Measurements from ENCODE around the gene GIMAP6.

Gene GIMAP6

DNA sequence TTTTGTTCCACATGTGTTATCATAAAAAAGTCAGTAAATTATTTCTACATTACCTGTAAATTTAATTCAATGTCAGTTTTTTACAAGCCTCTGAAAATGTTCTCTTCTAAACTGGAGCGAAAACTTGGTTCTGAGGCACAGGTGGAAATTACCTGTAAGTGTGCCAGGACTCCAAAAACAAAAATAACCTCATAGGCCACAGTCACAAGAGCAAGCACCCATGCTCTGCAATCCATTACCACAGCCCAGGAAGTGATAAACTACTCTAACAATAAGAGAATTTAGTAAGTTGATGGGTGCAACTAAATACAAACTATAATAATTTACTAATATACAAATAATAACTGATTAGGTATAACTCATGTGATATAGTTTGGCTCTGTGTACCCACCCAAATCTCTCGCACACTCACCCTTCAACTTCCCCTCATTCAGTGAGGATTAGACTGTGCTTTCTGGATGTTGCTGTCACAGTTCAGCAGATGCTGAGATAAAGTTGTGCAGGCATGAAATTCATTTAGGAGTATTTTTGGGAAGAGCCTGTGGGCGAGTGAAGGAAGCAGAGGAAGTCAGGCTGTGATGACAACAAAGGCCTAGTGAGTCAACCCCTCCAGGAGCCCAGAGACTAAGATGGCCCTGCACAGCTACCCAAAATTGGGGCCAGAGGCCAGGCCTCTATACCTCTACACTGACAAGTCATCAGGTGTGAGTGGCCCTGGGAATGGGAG is 16.3 kb upstream of the GIMAP6 start:
- Histone ChIP-seq H3K9me3 (ENCODE audit: insufficient read depth, low read length) (no peaks in the 10 kb centered on the region), H3K4me2 (ENCODE audit: low read depth, low read length, poor library complexity, severe bottlenecking) (no peak overlapping the region), H3F3A (ENCODE audit: insufficient read depth) (no peaks in the 10 kb centered on the region), H3K9ac (ENCODE audit: low read length) (no peak overlapping the region), H3K27me3 (ENCODE audit: low read length) (no peaks in the 10 kb centered on the region), H3K27ac (ENCODE audit: low read depth, low read length) (no peak overlapping the region), H3K36me3 (ENCODE audit: low read length) (no peaks in the 10 kb centered on the region), H3K9me2 (replicated peaks; ENCODE audit: insufficient read depth, low read length) (no peaks in the 10 kb centered on the region), H4K20me1 (ENCODE audit: low read depth, low read length) (no peaks in the 10 kb centered on the region), H2AFZ (ENCODE audit: low read depth, low read length, severe bottlenecking) (no peak overlapping the region), H3K79me2 (ENCODE audit: insufficient read depth, low read length) (no peaks in the 10 kb centered on the region), H3K4me3 (ENCODE audit: insufficient read depth, low read length, poor library complexity, severe bottlenecking) (no peak overlapping the region)
- TF ChIP-seq, protein P1, sequence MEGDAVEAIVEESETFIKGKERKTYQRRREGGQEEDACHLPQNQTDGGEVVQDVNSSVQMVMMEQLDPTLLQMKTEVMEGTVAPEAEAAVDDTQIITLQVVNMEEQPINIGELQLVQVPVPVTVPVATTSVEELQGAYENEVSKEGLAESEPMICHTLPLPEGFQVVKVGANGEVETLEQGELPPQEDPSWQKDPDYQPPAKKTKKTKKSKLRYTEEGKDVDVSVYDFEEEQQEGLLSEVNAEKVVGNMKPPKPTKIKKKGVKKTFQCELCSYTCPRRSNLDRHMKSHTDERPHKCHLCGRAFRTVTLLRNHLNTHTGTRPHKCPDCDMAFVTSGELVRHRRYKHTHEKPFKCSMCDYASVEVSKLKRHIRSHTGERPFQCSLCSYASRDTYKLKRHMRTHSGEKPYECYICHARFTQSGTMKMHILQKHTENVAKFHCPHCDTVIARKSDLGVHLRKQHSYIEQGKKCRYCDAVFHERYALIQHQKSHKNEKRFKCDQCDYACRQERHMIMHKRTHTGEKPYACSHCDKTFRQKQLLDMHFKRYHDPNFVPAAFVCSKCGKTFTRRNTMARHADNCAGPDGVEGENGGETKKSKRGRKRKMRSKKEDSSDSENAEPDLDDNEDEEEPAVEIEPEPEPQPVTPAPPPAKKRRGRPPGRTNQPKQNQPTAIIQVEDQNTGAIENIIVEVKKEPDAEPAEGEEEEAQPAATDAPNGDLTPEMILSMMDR (IDR thresholded peaks at IDR 0.05; ENCODE audit: insufficient read depth, low read length, poor library complexity, severe bottlenecking), result no peak
- TF ChIP-seq EZH2phosphoT487 (conservative IDR thresholded peaks at IDR 0.05; ENCODE audit: low read length), result no peak

DNA sequence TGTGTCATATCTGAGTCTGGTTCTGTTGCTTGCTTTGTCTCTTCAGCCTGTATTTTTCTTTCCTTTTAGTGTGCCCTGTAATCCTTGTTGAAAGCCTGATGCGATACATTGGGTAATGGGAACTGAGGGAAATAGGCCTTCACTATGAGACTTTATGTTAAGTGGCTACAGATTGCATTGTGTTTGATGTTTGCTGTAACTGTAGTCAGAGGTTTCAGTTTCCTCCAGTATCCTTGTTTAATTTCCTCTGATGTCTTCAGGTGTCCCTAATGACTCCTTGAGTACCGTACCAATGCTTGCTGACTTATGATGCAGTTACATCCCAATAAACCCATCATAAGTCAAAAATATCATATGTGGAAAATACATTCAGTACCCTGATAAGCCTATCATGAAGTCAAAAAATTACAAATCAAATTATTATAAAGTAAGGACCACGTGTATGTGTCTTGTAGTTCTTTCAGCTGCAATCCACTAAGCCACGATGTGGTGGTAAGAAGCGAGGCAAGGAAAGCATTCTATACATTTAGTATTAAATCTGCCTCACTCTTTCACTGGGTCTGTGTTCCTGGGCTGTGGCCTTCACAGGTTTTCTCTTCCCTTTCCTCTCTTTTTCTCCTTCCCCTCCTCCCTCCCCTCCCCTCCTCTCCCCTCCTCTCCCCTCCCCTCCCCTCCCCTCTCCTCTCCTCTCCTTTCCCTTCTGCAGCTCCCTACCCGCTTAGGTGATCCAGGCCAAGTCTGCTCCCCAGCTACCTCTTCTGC is 13.3 kb upstream of the GIMAP6 start:
- no peak overlapping the region for H3K4me2 ChIP-seq (ENCODE audit: low read depth, low read length, poor library complexity, severe bottlenecking)
- no peak for TF ChIP-seq EZH2phosphoT487 (conservative IDR thresholded peaks at IDR 0.05; ENCODE audit: low read length)
- TF ChIP-seq, protein P1 (IDR thresholded peaks at IDR 0.05; ENCODE audit: insufficient read depth, low read length, poor library complexity, severe bottlenecking), result no peak
- no peaks in the 10 kb centered on the region for H3F3A ChIP-seq (ENCODE audit: insufficient read depth)
- no peaks in the 10 kb centered on the region for H3K27me3 ChIP-seq (ENCODE audit: low read length)
- H3K79me2 ChIP-seq (ENCODE audit: insufficient read depth, low read length), result no peaks in the 10 kb centered on the region
- no peaks in the 10 kb centered on the region for H3K9me2 ChIP-seq (replicated peaks; ENCODE audit: insufficient read depth, low read length)
- H3K27ac ChIP-seq (ENCODE audit: low read depth, low read length), result no peak overlapping the region
- no peaks in the 10 kb centered on the region for H3K9me3 ChIP-seq (ENCODE audit: insufficient read depth, low read length)
- H3K36me3 ChIP-seq (ENCODE audit: low read length), result no peaks in the 10 kb centered on the region
- no peak overlapping the region for H3K4me3 ChIP-seq (ENCODE audit: insufficient read depth, low read length, poor library complexity, severe bottlenecking)
- H3K9ac ChIP-seq (ENCODE audit: low read length), result no peak overlapping the region
- no peak overlapping the region for H2AFZ ChIP-seq (ENCODE audit: low read depth, low read length, severe bottlenecking)
- no peaks in the 10 kb centered on the region for H4K20me1 ChIP-seq (ENCODE audit: low read depth, low read length)

DNA sequence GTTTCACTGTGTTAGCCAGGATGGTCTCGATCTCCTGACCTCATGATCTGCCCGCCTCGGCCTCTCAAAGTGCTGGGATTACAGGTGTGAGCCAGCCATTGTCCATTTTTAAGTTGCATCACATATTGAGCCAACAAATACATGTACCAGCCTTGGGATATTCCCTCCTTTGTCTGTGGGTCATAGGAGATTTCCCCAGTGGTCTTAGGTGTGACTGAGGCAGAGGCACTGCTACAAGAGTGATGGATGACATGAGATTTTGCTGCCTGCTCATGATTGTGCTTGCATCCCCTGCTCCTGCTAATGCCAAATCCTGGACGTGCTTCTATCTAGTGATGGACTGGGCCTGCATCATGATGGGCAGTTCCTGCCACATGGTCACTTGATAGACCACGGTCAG is 10.7 kb upstream of the GIMAP6 start:
- Histone ChIP-seq H2AFZ (ENCODE audit: low read depth, low read length, severe bottlenecking) (no peak overlapping the region), H3K9ac (ENCODE audit: low read length) (no peak overlapping the region), H3K4me3 (ENCODE audit: insufficient read depth, low read length, poor library complexity, severe bottlenecking) (no peak overlapping the region), H3K27ac (ENCODE audit: low read depth, low read length) (no peak overlapping the region), H3F3A (ENCODE audit: insufficient read depth) (no peaks in the 10 kb centered on the region), H3K9me2 (replicated peaks; ENCODE audit: insufficient read depth, low read length) (no peaks in the 10 kb centered on the region), H3K79me2 (ENCODE audit: insufficient read depth, low read length) (no peaks in the 10 kb centered on the region), H3K36me3 (ENCODE audit: low read length) (no peaks in the 10 kb centered on the region), H3K27me3 (ENCODE audit: low read length) (no peaks in the 10 kb centered on the region), H3K4me2 (ENCODE audit: low read depth, low read length, poor library complexity, severe bottlenecking) (no peak overlapping the region), H4K20me1 (ENCODE audit: low read depth, low read length) (no peaks in the 10 kb centered on the region), H3K9me3 (ENCODE audit: insufficient read depth, low read length) (no peaks in the 10 kb centered on the region)
- no peak for TF ChIP-seq EZH2phosphoT487 (conservative IDR thresholded peaks at IDR 0.05; ENCODE audit: low read length)
- TF ChIP-seq, protein P1 (IDR thresholded peaks at IDR 0.05; ENCODE audit: insufficient read depth, low read length, poor library complexity, severe bottlenecking), result no peak

All from SU-DHL-6 (cell line).